Measurements from ENCODE around the gene FMN1.

- no peak for TF ChIP-seq POLR2A (IDR thresholded peaks at IDR 0.05)
- no peak for TF ChIP-seq CTCF (IDR thresholded peaks at IDR 0.05)
Measured at GRCh38 chr15:33125894-33126537, 68.5 kb downstream of the FMN1 start.

Data from testis (tissue), 2 donors.